ENCODE data around the gene CRNN. TPM values are rescaled to one million over a fixed set of nuclear protein-coding genes. Genes with fewer than 3 reads are reported as not detected.
A peak's percentile ranks its signal among the peaks of the same experiment; 100 is the strongest.

CRNN gene
- total and polyA plus RNA-seq, 2 experiments from 2014 or later: not detected

DNA sequence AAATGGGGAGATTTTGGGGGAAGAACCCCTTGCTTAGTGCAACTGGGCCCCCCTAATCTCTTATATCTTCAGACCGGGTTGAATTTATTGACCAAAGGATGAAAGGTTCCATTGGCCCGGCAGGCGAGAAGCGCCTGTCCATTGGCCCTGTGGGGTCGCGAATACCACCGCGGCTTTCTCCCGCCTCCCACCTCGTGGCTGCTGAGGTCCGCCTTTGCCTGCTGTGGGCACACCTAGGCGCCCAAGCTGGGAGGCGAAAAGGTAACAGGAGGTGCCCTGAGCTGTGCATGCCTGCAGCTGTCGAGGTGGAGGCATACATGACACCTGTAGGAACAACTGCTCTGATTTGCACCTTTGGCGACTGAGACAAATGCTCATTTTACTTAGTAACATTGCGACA is 33.1 kb downstream of the CRNN start:
- Histone ChIP-seq H2AFZ (peak overlapping the region; percentile 96), H4K20me1 (replicated peaks; ENCODE audit: insufficient read depth) (no peaks in the 10 kb centered on the region), H3F3A (replicated peaks; ENCODE audit: low read depth) (no peaks in the 10 kb centered on the region), H3K36me3 (ENCODE audit: insufficient read depth) (no peaks in the 10 kb centered on the region), H3K27ac (ENCODE audit: low read depth) (no peak overlapping the region), H3K27me3 (ENCODE audit: insufficient read depth) (no peaks in the 10 kb centered on the region), H3K4me1 (ENCODE audit: insufficient read depth) (peaks cover 4% of the 10 kb centered on the region; the same call in 1 of the 2 replicates), H3K79me2 (replicated peaks; ENCODE audit: insufficient read depth) (no peaks in the 10 kb centered on the region), H3K9me2 (ENCODE audit: insufficient read depth) (no peaks in the 10 kb centered on the region; the same call in 1 of the 2 replicates), H3K4me2 (no peak overlapping the region), H3K4me3 (no peak overlapping the region)
- TF ChIP-seq NANOG (IDR thresholded peaks at IDR 0.05; ENCODE audit: borderline replicate concordance) (no peak), EZH2phosphoT487 (IDR thresholded peaks at IDR 0.05; ENCODE audit: unreplicated experiment) (no peak)
- TF ChIP-seq, protein P1, sequence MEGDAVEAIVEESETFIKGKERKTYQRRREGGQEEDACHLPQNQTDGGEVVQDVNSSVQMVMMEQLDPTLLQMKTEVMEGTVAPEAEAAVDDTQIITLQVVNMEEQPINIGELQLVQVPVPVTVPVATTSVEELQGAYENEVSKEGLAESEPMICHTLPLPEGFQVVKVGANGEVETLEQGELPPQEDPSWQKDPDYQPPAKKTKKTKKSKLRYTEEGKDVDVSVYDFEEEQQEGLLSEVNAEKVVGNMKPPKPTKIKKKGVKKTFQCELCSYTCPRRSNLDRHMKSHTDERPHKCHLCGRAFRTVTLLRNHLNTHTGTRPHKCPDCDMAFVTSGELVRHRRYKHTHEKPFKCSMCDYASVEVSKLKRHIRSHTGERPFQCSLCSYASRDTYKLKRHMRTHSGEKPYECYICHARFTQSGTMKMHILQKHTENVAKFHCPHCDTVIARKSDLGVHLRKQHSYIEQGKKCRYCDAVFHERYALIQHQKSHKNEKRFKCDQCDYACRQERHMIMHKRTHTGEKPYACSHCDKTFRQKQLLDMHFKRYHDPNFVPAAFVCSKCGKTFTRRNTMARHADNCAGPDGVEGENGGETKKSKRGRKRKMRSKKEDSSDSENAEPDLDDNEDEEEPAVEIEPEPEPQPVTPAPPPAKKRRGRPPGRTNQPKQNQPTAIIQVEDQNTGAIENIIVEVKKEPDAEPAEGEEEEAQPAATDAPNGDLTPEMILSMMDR (conservative IDR thresholded peaks at IDR 0.05; ENCODE audit: low read depth in 2 of 2): no peak
- no peaks in the 10 kb centered on the region for H3K36me3 Mint-ChIP-seq (ENCODE audit: low read depth)
- peaks cover 6% of the 10 kb centered on the region for H3K27me3 Mint-ChIP-seq (ENCODE audit: insufficient read depth, low read depth, poor library complexity)
- H3K4me3 Mint-ChIP-seq: no peak overlapping the region
- H3K27ac Mint-ChIP-seq: no peak overlapping the region
- DNase-seq (ENCODE audit: low spot score) (peak; percentile 20), ATAC-seq (peak; percentile 73)
- H3K9me3 Mint-ChIP-seq: no peaks in the 10 kb centered on the region; the same call in 1 of the 3 replicates
- H3K4me1 Mint-ChIP-seq: 0 out of 3 replicates have a peak, but pooled peaks cover 3% of the 10 kb centered on the region

DNA sequence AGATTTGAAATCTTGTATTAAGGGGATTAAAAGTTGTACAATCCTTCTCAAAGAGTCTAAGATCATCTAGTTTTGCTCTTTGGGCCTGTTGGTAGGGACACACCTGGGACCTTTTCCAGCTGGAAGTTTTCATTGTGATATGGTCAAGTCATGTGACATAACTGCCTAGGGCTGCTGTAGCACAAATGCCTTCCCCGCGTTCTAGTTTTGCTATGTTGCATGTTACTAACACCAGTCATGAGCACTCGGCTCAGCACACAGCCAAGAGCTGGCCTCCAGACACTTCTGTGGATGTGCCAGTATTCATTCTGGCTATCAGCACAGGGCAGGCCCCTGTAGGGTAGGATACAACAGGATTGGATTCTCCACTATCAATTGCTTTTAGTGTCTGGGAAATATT is 39.6 kb downstream of the CRNN start:
- H3K27ac Mint-ChIP-seq: no peak overlapping the region
- Histone ChIP-seq H3F3A (replicated peaks; ENCODE audit: low read depth) (no peaks in the 10 kb centered on the region), H3K79me2 (replicated peaks; ENCODE audit: insufficient read depth) (no peaks in the 10 kb centered on the region), H2AFZ (no peak overlapping the region), H3K4me3 (no peak overlapping the region), H3K4me2 (no peak overlapping the region), H3K27me3 (ENCODE audit: insufficient read depth) (no peaks in the 10 kb centered on the region), H4K20me1 (replicated peaks; ENCODE audit: insufficient read depth) (no peaks in the 10 kb centered on the region), H3K9me2 (ENCODE audit: insufficient read depth) (no peaks in the 10 kb centered on the region), H3K27ac (ENCODE audit: low read depth) (no peak overlapping the region), H3K4me1 (ENCODE audit: insufficient read depth) (no peaks in the 10 kb centered on the region), H3K36me3 (ENCODE audit: insufficient read depth) (no peaks in the 10 kb centered on the region)
- no peaks in the 10 kb centered on the region for H3K4me1 Mint-ChIP-seq
- H3K4me3 Mint-ChIP-seq: no peak overlapping the region
- no peak for DNase-seq (ENCODE audit: low spot score)
- H3K9me3 Mint-ChIP-seq: peaks cover 2% of the 10 kb centered on the region; the same call in 2 of the 3 replicates
- peaks cover 2% of the 10 kb centered on the region for H3K27me3 Mint-ChIP-seq (ENCODE audit: insufficient read depth, low read depth, poor library complexity)
- 0 out of 3 replicates have a peak, but pooled peaks cover under 1% of the 10 kb centered on the region for H3K36me3 Mint-ChIP-seq (ENCODE audit: low read depth)
- no peak for ATAC-seq
- no peak for TF ChIP-seq JUNB (IDR thresholded peaks at IDR 0.05; ENCODE audit: unreplicated experiment)
- TF ChIP-seq, protein P1 (conservative IDR thresholded peaks at IDR 0.05; ENCODE audit: low read depth in 2 of 2): no peak
- TF ChIP-seq EZH2 (IDR thresholded peaks at IDR 0.05; ENCODE audit: low read depth, unreplicated experiment): no peak
- TF ChIP-seq, protein P2, sequence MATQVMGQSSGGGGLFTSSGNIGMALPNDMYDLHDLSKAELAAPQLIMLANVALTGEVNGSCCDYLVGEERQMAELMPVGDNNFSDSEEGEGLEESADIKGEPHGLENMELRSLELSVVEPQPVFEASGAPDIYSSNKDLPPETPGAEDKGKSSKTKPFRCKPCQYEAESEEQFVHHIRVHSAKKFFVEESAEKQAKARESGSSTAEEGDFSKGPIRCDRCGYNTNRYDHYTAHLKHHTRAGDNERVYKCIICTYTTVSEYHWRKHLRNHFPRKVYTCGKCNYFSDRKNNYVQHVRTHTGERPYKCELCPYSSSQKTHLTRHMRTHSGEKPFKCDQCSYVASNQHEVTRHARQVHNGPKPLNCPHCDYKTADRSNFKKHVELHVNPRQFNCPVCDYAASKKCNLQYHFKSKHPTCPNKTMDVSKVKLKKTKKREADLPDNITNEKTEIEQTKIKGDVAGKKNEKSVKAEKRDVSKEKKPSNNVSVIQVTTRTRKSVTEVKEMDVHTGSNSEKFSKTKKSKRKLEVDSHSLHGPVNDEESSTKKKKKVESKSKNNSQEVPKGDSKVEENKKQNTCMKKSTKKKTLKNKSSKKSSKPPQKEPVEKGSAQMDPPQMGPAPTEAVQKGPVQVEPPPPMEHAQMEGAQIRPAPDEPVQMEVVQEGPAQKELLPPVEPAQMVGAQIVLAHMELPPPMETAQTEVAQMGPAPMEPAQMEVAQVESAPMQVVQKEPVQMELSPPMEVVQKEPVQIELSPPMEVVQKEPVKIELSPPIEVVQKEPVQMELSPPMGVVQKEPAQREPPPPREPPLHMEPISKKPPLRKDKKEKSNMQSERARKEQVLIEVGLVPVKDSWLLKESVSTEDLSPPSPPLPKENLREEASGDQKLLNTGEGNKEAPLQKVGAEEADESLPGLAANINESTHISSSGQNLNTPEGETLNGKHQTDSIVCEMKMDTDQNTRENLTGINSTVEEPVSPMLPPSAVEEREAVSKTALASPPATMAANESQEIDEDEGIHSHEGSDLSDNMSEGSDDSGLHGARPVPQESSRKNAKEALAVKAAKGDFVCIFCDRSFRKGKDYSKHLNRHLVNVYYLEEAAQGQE (IDR thresholded peaks at IDR 0.05; ENCODE audit: unreplicated experiment): no peak
- TF ChIP-seq NANOG (IDR thresholded peaks at IDR 0.05; ENCODE audit: borderline replicate concordance): no peak
- TF ChIP-seq EZH2phosphoT487 (IDR thresholded peaks at IDR 0.05; ENCODE audit: unreplicated experiment): no peak
- TF ChIP-seq POLR2AphosphoS5 (IDR thresholded peaks at IDR 0.05; ENCODE audit: low read depth): no peak
- no peak for TF ChIP-seq CREB1 (CRISPR knock-in tag; IDR thresholded peaks at IDR 0.05; ENCODE audit: low read depth)
